GM18909 (cell line): ENCODE measurements around the gene ATP6V0B.

Source experiments
- ATAC-seq: cut with Tn5 transposase; IDR thresholded peaks from one replicate; pipeline ENCODE4 v1.9.1; 2021; ENCODE audit warnings: mild to moderate bottlenecking; ENCODE audit not compliant: unreplicated experiment, poor library complexity

ATP6V0B gene

DNA sequence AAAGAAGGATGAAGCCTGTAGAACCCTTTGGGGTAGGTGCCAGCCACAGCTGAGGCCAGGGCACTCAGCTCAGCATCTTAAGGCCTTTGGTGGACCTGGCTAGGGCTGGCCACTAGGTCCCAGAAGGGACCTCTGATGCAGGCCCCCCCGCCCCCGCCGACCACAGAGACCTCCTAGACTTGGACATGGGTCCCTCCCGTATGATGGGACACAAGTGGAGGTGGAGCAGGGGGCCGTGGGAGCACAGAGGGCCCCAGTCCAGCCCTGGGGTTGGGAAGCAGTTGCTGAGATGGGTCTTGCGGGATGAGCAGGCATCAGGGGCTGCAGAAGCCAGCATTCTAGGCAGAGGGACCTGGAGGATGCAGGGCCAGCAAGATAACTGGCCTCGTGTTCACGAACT lies 7.5 kb downstream of the ATP6V0B start:
- ATAC-seq = no peak

DNA sequence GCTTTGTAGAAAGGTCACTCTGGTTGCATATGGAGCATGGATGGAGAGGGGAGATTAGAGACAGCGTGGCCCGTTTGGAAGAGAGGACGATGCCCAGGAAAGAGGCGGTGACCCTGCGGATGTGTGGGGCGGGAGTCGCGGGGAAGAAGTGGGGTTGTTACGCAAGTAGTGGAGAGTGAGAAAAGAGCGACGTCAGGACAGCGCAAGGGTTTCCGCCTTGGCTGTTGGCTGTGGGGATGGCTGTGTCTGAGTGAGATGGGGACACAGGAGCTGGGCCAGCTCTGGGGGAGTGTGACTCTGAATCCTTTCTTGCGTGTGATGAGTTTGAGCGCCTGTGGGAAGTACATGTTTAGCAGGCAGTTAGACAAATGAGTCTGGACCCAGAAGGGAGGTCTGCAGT lies 8.0 kb downstream of the ATP6V0B start:
- no peak for ATAC-seq

DNA sequence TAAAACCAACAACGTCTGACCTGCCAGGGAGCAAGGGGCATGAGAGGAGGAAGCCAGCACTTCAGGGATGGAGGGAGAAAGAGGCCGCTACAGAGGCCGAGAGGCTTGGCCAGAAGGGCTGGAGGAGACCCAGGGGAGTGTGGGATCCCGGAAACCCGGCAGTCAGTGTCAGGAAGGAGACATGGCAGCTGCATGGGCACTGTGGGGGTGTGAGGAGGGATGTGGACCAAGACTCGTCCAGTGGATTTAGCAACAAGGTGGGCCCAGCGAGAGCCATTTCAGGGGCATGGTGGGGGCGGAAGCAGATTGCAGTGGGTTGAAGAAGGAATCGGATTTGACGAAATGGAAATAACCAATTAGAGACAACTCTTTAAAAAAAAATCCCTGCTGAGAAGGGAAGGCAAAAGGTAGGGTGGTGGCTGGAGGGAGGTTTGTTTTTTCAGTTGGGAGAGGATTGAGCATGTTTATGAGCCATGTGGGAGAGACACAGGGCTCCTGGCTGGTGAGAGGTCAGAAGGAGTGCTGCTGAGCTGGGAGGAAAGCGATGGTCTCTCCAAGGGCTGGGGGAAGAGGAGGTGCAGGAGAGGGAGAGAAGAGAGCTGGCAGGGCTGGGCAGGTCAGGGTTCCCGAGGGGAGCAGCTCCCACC lies 8.6 kb downstream of the ATP6V0B start:
- ATAC-seq = no peak

DNA sequence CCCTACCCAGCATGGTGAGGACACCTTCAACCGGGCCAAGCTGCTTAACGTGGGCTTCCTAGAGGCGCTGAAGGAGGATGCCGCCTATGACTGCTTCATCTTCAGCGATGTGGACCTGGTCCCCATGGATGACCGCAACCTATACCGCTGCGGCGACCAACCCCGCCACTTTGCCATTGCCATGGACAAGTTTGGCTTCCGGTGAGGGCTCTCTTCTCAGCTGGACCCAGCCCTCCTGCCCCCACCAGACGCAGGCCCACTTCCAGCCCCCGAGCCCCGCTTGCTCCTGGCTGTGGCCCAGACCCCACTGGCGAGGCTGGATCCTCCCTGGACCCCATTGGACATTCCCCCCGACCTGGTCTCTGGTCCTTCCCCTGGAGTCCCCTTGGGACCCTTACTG lies 10.1 kb downstream of the ATP6V0B start:
- ATAC-seq = no peak

DNA sequence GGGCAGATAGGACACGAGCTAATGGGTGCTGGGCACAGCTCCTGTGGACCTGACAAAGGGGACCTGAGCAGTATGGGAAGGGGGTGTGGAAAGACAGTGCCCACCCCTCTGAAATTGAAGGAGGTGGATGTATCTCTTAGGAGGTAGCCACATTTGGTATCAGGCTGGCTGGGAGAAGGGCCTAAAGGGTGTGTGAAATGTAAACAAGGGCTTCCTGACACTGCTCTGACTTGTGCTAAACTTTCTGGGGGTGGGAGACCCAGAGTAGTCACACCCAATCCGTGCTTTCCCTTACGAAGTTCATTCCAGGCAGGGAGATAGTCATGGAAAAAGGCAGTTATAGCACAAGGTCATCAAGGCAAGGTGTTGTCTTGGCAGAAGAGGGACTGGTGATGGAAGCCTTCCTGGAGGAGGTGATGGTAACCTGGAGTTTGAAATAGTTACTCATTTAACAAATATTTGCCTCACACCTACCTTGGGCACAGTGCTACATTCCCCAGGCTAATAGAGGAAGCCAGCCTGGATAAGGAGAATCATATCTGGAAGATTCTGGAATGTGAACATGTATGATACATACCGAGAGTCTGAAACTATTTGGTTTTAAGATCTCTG lies 11.3 kb downstream of the ATP6V0B start:
- ATAC-seq = no peak

DNA sequence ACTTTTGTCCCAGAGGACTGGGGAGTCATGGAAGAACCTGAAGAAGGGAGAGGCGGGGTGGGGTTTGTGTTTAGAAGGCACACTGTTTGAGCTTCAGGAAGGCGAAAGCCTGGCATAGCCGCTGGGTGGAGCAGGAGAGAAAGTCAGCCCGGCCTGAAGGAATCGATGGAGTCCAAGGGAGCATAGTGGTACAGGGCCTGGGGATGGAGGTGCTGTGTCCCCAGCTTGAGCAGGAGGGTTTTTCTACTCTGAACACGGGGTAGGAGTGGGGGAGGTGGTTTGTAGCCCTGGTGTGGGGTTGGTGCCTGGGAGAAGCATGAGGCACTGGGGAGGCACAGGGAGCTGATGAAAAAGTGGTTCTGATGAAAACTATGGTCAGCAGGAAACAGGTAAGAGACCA lies 12.0 kb downstream of the ATP6V0B start:
- no peak for ATAC-seq

DNA sequence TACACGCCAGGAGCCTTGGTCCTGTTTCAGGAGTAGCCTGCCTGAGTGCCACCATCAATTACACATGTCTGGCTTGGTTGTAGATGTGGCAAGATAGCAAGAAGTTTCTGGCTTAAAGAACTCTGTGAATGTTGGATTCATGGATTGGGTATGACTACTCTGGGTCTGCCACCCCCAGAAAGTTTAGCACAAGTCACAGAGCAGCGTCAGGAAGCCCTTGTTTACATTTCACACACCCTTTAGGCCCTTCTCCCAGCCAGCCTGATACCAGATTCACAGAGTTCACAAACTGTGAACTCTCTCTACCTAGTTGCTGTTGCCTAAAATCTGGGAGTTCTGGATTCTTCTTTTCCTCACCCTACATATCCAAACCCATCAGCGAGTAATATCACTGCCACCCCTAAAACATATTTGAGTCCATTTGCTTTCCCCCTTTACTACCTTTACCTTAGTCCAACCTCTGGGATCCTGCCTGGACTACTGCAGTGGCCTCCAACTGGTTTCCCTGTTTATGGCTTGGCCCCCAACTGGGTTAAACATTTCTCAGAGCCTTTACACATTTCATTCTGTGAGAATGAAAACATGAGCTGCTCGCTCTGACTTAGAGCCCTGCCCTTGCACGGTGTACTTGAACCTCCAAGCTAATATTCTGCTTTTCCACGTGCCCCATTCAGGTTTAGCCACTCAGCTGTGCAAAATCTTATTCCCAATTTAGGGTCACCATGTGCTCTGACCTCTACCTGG lies 12.6 kb downstream of the ATP6V0B start:
- no peak for ATAC-seq

DNA sequence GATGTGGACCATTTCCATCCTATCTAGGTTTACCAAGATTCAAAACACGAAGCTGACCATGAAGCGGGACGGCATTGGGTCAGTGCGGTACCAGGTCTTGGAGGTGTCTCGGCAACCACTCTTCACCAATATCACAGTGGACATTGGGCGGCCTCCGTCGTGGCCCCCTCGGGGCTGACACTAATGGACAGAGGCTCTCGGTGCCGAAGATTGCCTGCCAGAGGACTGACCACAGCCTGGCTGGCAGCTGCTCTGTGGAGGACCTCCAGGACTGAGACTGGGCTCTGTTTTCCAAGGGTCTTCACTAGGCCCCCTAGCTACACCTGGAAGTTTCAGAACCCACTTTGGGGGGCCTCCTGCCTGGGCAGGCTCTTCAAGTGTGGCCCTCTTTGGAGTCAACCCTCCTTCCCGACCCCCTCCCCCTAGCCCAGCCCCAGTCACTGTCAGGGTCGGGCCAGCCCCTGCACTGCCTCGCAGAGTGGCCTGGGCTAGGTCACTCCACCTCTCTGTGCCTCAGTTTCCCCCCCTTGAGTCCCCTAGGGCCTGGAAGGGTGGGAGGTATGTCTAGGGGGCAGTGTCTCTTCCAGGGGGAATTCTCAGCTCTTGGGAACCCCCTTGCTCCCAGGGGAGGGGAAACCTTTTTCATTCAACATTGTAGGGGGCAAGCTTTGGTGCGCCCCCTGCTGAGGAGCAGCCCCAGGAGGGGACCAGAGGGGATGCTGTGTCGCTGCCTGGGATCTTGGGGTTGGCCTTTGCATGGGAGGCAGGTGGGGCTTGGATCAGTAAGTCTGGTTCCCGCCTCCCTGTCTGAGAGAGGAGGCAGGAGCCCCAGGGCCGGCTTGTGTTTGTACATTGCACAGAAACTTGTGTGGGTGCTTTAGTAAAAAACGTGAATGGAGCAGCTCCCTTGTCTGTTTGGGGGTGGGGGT lies 15.8 kb downstream of the ATP6V0B start:
- ATAC-seq = no peak

DNA sequence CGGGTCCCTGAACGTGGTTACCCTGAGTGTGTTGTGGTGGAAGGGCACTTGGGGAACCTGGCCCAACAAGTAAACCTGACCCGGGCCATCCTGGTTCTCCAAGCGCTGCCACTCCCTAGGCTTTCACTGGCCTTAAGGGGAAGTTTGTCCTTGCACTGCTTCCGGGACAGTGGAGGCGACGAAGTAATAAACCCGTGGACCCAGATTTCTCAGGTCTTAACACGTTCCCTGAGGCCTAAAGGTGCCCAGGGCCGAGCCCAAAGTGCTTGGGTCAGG lies 16.4 kb downstream of the ATP6V0B start:
- no peak for ATAC-seq

DNA sequence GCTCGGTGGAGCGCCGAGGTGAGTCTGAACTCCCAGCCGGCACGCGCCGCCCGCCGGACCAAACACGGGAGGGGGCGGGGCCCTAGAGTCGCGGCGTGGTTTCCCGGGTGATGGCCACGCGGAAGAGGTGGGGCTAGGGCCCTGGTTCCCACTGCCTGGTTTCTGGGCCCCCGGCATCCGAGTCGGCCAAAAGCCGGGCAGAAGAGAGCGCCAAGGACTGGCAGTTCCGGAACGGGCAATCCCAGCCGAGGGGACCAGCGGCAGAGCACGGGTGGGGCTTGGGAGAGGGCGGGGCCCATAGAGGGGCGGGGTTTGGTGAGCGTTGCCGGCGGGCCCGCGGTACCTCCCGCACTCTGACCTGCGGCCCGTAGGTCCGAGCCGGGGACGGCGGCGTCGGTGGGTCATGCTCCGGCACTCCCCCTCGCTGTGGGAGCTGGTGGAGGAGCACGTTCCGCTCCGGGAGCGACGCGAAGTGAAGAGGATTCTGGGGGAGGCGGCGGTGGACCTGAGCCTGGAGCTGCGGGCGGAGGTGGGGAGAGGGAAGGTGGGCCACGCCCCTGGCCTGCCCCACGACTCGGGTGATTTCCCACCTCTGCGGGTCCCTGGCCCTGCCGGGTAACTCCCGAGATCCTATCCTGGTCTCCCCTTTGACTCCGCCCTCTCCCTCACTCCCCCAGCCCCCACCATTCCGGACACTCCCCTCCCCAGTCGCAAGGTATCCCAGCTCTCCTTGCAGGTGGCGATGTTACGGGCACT lies 16.9 kb downstream of the ATP6V0B start, which contains the start of gene CCDC24:
Gene CCDC24 (plus strand): TSS at position 124 of the 756 bp plus-strand sequence. CDS start 280 bp downstream, at position 404.
- peak; percentile 78 for ATAC-seq

DNA sequence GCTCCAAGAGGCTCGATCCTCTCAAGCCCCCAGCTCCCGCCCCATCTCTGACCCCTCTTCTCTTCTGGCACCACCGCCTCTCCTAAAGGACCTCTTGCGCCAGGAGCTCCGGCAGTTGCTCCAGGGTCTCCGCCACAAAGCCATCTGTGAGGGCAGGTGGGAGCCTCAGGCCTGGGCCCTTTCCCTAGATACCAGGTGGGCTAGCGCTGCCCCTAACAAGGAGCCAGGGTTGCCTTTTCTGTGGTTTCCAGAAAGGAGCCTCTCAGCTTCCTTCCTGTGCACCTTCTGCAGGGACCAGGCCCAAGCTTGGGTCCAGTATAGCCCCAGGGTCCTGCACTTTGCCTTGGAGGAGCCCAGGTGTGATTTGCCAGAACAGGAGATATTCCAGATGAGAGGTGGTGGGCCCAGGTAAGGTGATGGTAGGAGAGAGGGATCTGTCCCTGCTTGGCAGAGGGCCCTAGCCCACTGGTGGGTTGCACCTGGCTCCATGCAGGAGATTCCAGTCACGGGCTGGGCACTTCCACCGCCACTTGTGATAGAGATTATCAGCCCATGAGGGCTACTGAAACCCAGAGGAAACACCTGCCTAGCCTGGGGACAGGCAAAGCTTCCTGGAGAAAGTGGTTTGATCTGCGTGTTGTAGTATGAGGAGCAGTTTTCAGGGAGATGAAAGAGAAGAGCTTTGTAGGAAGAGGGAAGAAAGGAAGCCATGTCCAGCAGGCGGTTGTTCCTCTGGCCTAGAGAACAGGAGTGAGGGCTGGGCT lies 17.7 kb downstream of the ATP6V0B start:
- ATAC-seq = no peak

DNA sequence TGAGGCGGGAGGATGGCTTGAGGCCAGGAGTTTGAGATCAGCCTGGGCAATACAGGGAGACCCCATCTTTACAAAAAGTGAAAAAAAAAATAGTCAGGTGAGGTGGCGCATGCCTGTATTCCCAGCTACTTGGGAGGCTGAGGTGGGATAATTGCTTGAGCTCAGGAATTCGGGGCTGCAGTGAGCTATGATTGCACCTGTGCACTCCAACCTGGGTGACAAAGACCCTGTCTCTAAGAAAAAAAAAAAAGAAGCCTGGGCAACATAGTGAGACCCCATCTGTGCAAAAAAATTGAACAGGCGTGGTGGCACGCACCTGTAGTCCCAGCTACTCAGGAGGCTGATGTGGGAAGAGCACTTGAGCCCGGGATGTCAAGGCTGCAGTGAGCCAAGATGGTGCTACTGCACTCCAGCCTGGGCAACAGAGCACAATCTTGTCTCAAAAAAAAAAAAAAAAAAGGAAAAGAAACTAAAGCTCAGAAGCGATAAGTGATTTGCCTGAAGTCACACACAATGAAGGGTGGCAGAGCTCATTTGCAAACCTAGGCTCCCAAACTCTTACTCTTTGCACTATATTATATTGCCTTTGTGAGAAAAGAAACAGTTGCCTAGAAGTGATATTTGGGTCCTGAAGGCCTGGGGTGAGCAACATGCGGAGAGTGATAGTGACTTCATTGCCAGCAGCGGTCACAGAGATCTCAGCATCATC lies 18.6 kb downstream of the ATP6V0B start:
- no peak for ATAC-seq

DNA sequence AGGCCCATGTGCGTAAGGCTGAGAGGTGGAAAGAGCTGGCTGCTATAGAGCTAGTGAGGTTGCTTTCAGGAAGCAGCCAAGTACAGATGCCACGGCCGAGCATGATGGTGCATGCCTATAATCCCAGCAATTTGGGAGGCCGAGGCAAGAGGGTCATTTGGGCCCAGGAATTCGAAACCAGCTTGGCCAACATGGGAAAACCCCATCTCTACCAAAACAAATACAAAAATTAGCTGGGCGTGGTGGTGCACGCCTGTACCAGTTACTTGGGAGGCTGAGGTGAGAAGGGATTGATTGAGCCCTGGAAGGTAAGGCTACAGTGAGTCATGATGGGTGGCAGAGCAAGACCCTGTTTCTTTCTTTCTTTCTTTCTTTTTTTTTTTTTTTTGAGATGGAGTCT lies 19.3 kb downstream of the ATP6V0B start:
- no peak for ATAC-seq

DNA sequence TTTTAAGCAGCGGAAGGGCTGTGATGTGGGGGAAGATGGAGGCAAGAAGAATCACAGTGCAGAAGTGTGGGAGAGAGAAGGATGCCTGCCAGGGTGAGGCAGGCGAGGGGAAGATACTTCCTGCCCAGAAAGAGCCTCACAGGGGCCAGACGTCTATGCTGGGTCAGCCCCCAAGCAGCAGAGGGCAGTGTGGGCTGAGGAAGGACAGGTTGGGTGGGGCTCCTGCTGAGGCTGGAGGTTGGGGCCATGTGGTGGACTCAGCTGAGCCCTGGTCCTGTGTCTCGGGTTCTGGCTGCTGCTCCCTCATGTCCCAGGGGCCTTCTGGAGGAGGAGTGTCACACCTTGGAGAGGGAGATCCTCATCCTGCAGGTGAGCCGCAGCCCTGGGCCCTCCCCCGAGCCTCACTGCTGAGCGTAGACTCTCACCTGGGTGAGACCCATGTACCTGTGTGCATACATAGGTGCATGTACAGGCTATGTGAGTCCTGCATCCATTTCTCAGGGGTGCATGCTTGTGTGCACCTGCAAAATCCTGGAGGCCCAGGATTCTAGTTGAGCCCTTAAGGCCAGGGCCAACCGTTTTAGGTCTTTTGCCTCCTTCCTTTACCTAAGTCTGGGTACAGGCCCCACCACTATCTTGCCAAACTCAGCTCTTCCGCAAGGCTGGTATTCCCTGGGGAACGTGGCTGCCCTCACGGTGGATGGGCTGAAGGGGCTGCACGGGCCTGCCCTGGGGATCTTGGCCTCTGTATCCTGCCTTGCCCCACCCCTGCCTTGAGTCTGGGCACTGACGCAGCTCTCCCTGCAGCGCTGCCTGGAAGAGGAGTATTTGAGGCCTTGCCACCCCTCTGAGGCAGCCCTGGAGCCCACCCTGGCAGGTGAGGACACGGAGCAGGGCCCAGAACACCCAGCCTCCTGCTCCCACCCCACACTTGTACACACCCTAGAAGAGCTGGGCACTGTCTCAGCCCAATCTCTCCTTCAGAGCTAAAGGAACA lies 20.3 kb downstream of the ATP6V0B start:
- no peak for ATAC-seq

DNA sequence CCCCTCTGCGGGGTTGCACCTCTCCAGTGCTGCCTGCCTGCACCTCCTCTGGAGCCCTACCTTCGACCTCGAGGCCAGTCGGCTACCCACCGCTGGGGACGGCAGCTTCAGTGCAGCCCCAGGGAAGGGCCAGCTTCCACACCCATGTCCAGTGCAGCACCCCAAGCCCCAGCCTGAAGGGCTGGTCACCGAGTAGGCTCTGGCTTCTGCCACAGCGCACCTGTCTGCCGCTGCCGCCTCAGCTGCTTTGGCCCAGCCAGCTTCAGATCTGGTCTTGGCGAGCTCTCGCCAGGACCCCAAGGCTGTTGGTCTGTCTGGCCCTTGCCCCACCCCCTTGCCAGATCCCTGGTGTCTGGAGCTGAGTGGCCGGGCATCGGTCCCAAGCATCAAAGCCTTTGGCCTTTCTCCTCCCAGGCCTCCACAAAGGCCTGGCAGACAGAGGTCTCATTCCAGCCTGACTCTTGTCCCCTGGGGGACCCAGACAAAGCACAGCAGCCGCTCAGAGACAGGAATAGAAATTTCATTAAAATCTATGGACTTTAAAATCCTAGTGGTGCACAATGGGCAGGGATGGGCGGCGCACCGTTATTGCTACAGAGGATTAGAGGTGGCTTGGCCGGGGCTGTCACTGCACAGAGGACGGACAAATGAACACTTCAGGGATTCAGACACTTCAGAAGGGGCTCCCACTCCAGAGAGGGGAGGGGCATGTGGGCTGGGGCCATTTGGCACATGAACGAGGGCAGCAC lies 21.4 kb downstream of the ATP6V0B start:
- no peak for ATAC-seq

DNA sequence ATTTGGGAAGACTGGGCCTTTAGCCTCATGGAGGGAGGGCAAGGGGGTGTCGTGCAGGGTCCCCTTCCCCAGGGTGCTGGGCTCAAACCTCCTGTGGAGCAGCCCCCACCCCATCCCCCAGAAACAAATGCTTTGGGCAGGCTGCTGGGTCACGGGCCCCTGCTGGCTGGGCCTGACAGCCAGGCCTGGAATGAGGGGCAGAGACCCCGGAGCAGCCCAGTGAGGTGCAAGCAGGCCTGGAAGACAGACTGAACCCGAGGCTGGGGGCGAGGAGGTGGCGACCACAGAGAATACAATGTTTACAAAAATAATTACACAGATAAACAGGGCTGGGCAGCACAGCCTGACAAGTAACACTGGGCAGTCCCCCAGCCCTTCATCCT lies 22.0 kb downstream of the ATP6V0B start:
- no peak for ATAC-seq
